Measurements from ENCODE around the gene UGT1A8.

UGT1A8 gene

DNA sequence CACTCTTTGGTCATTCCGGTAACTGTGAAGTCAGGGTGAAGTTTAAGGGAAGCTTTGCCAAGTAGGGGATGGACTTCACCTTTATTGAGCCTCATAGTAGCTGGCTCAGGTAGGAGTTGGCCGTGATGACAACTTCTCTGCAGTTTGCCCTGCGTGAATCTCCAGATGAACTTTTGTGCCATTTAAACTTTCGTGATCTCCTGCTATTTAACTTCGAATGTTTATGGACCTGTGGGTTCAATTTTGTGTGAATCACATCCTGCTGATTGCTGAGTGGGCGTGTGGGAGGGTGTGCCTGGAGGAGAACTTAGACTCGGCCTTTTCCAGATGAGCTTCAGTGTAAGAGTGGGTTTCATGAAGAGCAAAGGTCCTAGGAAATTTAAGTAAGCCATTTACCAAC is 146.8 kb downstream of the UGT1A8 start:
- no peaks in the 10 kb centered on the region for H3K9me3 ChIP-seq (ENCODE audit: insufficient read depth, low read length)
- no peaks in the 10 kb centered on the region for H3K36me3 ChIP-seq (ENCODE audit: low read length)
- H3K27me3 ChIP-seq (ENCODE audit: low read length), result no peaks in the 10 kb centered on the region
- no peak overlapping the region for H3K4me3 ChIP-seq (ENCODE audit: insufficient read depth, low read length, poor library complexity, severe bottlenecking)
- H3K9ac ChIP-seq (ENCODE audit: low read length), result no peak overlapping the region
- H3K27ac ChIP-seq (ENCODE audit: low read depth, low read length), result no peak overlapping the region
- H4K20me1 ChIP-seq (ENCODE audit: low read depth, low read length), result no peaks in the 10 kb centered on the region
- TF ChIP-seq, protein P1, sequence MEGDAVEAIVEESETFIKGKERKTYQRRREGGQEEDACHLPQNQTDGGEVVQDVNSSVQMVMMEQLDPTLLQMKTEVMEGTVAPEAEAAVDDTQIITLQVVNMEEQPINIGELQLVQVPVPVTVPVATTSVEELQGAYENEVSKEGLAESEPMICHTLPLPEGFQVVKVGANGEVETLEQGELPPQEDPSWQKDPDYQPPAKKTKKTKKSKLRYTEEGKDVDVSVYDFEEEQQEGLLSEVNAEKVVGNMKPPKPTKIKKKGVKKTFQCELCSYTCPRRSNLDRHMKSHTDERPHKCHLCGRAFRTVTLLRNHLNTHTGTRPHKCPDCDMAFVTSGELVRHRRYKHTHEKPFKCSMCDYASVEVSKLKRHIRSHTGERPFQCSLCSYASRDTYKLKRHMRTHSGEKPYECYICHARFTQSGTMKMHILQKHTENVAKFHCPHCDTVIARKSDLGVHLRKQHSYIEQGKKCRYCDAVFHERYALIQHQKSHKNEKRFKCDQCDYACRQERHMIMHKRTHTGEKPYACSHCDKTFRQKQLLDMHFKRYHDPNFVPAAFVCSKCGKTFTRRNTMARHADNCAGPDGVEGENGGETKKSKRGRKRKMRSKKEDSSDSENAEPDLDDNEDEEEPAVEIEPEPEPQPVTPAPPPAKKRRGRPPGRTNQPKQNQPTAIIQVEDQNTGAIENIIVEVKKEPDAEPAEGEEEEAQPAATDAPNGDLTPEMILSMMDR (IDR thresholded peaks at IDR 0.05; ENCODE audit: insufficient read depth, low read length, poor library complexity, severe bottlenecking), result no peak
- no peak for TF ChIP-seq EZH2phosphoT487 (conservative IDR thresholded peaks at IDR 0.05; ENCODE audit: low read length)
- no peak overlapping the region for H3K4me2 ChIP-seq (ENCODE audit: low read depth, low read length, poor library complexity, severe bottlenecking)
- H3F3A ChIP-seq (ENCODE audit: insufficient read depth), result no peaks in the 10 kb centered on the region
- H3K9me2 ChIP-seq (replicated peaks; ENCODE audit: insufficient read depth, low read length), result no peaks in the 10 kb centered on the region
- no peak overlapping the region for H2AFZ ChIP-seq (ENCODE audit: low read depth, low read length, severe bottlenecking)
- H3K79me2 ChIP-seq (ENCODE audit: insufficient read depth, low read length), result no peaks in the 10 kb centered on the region

DNA sequence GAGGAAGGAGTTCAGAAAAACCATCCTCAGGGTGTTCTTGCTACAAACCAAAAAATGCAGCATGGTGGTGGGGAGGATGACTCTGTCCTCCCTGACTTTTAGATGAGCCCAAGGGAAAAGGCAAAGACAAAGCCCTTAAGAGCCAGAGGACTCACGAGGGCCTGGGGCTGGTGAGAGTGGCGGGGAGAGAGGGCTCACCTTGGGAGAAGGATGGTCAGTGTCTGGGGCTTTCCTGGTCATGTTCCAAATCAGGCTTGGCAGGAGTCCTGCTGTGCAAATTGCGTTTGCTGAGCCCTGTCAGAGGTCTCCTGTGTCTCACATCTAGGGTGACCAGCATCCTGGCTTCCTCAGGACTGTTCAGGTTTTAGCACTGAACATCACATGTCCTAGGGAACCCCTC is 147.3 kb downstream of the UGT1A8 start:
- TF ChIP-seq, protein P1 (IDR thresholded peaks at IDR 0.05; ENCODE audit: insufficient read depth, low read length, poor library complexity, severe bottlenecking), result no peak
- no peak for TF ChIP-seq EZH2phosphoT487 (conservative IDR thresholded peaks at IDR 0.05; ENCODE audit: low read length)
- no peak overlapping the region for H3K4me2 ChIP-seq (ENCODE audit: low read depth, low read length, poor library complexity, severe bottlenecking)
- H3K36me3 ChIP-seq (ENCODE audit: low read length), result no peaks in the 10 kb centered on the region
- no peaks in the 10 kb centered on the region for H3K9me3 ChIP-seq (ENCODE audit: insufficient read depth, low read length)
- H2AFZ ChIP-seq (ENCODE audit: low read depth, low read length, severe bottlenecking), result no peak overlapping the region
- H3K4me3 ChIP-seq (ENCODE audit: insufficient read depth, low read length, poor library complexity, severe bottlenecking), result no peak overlapping the region
- no peaks in the 10 kb centered on the region for H3K9me2 ChIP-seq (replicated peaks; ENCODE audit: insufficient read depth, low read length)
- H3K9ac ChIP-seq (ENCODE audit: low read length), result no peak overlapping the region
- H3F3A ChIP-seq (ENCODE audit: insufficient read depth), result no peaks in the 10 kb centered on the region
- no peaks in the 10 kb centered on the region for H4K20me1 ChIP-seq (ENCODE audit: low read depth, low read length)
- no peaks in the 10 kb centered on the region for H3K27me3 ChIP-seq (ENCODE audit: low read length)
- H3K79me2 ChIP-seq (ENCODE audit: insufficient read depth, low read length), result no peaks in the 10 kb centered on the region
- H3K27ac ChIP-seq (ENCODE audit: low read depth, low read length), result no peak overlapping the region

DNA sequence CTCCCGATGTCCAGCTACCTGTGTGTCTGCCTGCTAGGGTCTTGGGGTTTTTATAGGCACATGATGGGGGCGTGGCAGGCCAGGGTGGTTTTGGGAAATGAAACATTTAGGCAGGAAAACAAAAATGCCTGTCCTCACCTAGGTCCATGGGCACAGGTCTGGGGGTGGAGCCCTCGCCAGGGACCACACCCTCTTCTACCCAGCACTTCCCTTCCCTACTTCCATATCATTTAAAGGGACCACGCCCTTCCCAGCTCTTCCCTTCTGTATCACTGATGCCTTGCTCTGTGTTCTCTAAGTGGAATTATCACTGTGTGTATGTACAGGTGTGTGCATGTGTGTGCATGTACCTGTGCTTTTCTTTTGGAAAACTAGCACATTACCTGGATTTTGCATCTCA is 149.0 kb downstream of the UGT1A8 start:
- Histone ChIP-seq H2AFZ (ENCODE audit: low read depth, low read length, severe bottlenecking) (no peak overlapping the region), H3K9me2 (replicated peaks; ENCODE audit: insufficient read depth, low read length) (no peaks in the 10 kb centered on the region), H4K20me1 (ENCODE audit: low read depth, low read length) (no peaks in the 10 kb centered on the region), H3K27ac (ENCODE audit: low read depth, low read length) (no peak overlapping the region), H3K27me3 (ENCODE audit: low read length) (no peaks in the 10 kb centered on the region), H3K4me3 (ENCODE audit: insufficient read depth, low read length, poor library complexity, severe bottlenecking) (no peak overlapping the region), H3K9ac (ENCODE audit: low read length) (no peak overlapping the region), H3K36me3 (ENCODE audit: low read length) (no peaks in the 10 kb centered on the region), H3K4me2 (ENCODE audit: low read depth, low read length, poor library complexity, severe bottlenecking) (no peak overlapping the region), H3K79me2 (ENCODE audit: insufficient read depth, low read length) (no peaks in the 10 kb centered on the region), H3F3A (ENCODE audit: insufficient read depth) (no peaks in the 10 kb centered on the region), H3K9me3 (ENCODE audit: insufficient read depth, low read length) (no peaks in the 10 kb centered on the region)
- TF ChIP-seq, protein P1 (IDR thresholded peaks at IDR 0.05; ENCODE audit: insufficient read depth, low read length, poor library complexity, severe bottlenecking), result no peak

DNA sequence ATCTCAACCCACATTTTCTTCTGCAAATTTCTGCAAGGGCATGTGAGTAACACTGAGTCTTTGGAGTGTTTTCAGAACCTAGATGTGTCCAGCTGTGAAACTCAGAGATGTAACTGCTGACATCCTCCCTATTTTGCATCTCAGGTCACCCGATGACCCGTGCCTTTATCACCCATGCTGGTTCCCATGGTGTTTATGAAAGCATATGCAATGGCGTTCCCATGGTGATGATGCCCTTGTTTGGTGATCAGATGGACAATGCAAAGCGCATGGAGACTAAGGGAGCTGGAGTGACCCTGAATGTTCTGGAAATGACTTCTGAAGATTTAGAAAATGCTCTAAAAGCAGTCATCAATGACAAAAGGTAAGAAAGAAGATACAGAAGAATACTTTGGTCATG is 150.6 kb downstream of the UGT1A8 start:
- TF ChIP-seq, protein P1 (IDR thresholded peaks at IDR 0.05; ENCODE audit: insufficient read depth, low read length, poor library complexity, severe bottlenecking), result no peak
- no peak for TF ChIP-seq EZH2phosphoT487 (conservative IDR thresholded peaks at IDR 0.05; ENCODE audit: low read length)

More for the DNA sequence above, 150.6 kb downstream of the UGT1A8 start:
- H3K27ac ChIP-seq (ENCODE audit: low read depth, low read length), result no peak overlapping the region
- H2AFZ ChIP-seq (ENCODE audit: low read depth, low read length, severe bottlenecking), result no peak overlapping the region
- H3K79me2 ChIP-seq (ENCODE audit: insufficient read depth, low read length), result no peaks in the 10 kb centered on the region
- no peaks in the 10 kb centered on the region for H4K20me1 ChIP-seq (ENCODE audit: low read depth, low read length)
- H3K27me3 ChIP-seq (ENCODE audit: low read length), result no peaks in the 10 kb centered on the region
- H3K9me2 ChIP-seq (replicated peaks; ENCODE audit: insufficient read depth, low read length), result no peaks in the 10 kb centered on the region
- no peaks in the 10 kb centered on the region for H3F3A ChIP-seq (ENCODE audit: insufficient read depth)
- no peaks in the 10 kb centered on the region for H3K9me3 ChIP-seq (ENCODE audit: insufficient read depth, low read length)
- H3K36me3 ChIP-seq (ENCODE audit: low read length), result no peaks in the 10 kb centered on the region
- H3K9ac ChIP-seq (ENCODE audit: low read length), result no peak overlapping the region
- H3K4me2 ChIP-seq (ENCODE audit: low read depth, low read length, poor library complexity, severe bottlenecking), result no peak overlapping the region
- no peak overlapping the region for H3K4me3 ChIP-seq (ENCODE audit: insufficient read depth, low read length, poor library complexity, severe bottlenecking)

Data from SU-DHL-6 (cell line).